Femur (tissue), 1 donor: ENCODE results near the gene NFATC3.

Experiments
- DNase-seq: peaks from one replicate; pipeline ENCODE4 v3.0.0-alpha.2; 2017

The NFATC3 gene

GRCh38 chr16:68194251-68194650 lies 109.1 kb downstream of the NFATC3 start:
- no peak for DNase-seq

GRCh38 chr16:68197250-68197649 lies 112.1 kb downstream of the NFATC3 start:
- DNase-seq = no peak

GRCh38 chr16:68200088-68200783 lies 115.1 kb downstream of the NFATC3 start:
- no peak for DNase-seq

- DNase-seq = peak; percentile 30
Measured at GRCh38 chr16:68202091-68202519, 116.9 kb downstream of the NFATC3 start.

- no peak for DNase-seq
Measured at GRCh38 chr16:68206245-68206644, 121.1 kb downstream of the NFATC3 start.

GRCh38 chr16:68214726-68215125 lies 129.6 kb downstream of the NFATC3 start:
- no peak for DNase-seq

- no peak for DNase-seq
Measured at GRCh38 chr16:68215302-68215701, 130.1 kb downstream of the NFATC3 start.

GRCh38 chr16:68216240-68216639 lies 131.1 kb downstream of the NFATC3 start:
- DNase-seq = no peak

- DNase-seq = no peak
Measured at GRCh38 chr16:68217506-68217905, 132.3 kb downstream of the NFATC3 start.

- no peak for DNase-seq
Measured at GRCh38 chr16:68219725-68220351, 134.7 kb downstream of the NFATC3 start.

GRCh38 chr16:68223072-68223471 lies 137.9 kb downstream of the NFATC3 start:
- DNase-seq = no peak

GRCh38 chr16:68226116-68226515 lies 140.9 kb downstream of the NFATC3 start:
- no peak for DNase-seq

GRCh38 chr16:68227183-68227793 lies 142.1 kb downstream of the NFATC3 start:
- DNase-seq = no peak

- no peak for DNase-seq
Measured at GRCh38 chr16:68227850-68228553, 142.8 kb downstream of the NFATC3 start.

GRCh38 chr16:68228652-68229051 lies 143.5 kb downstream of the NFATC3 start:
- no peak for DNase-seq

GRCh38 chr16:68229431-68230175 lies 144.4 kb downstream of the NFATC3 start:
- peak; percentile 70 for DNase-seq

GRCh38 chr16:68230176-68230571 lies 145.0 kb downstream of the NFATC3 start:
- no peak for DNase-seq

- DNase-seq = no peak
Measured at GRCh38 chr16:68230956-68231355, 145.8 kb downstream of the NFATC3 start.

- DNase-seq = no peak
Measured at GRCh38 chr16:68231384-68232136, 146.4 kb downstream of the NFATC3 start.

- no peak for DNase-seq
Measured at GRCh38 chr16:68232335-68232734, 147.2 kb downstream of the NFATC3 start.

- no peak for DNase-seq
Measured at GRCh38 chr16:68233085-68233834, 148.1 kb downstream of the NFATC3 start.
